Mesothelial cell of epicardium (in vitro differentiated cells): ENCODE data around the gene TBX15. TPM values are rescaled to one million over a fixed set of nuclear protein-coding genes. Genes with fewer than 3 reads are reported as not detected.

Experiments
- DNase-seq, 2 experiments: peaks; one replicate each; pipeline ENCODE4 v3.0.0; 2021; ENCODE audit warnings: low spot score in 2 of 2; ENCODE audit not compliant: unreplicated experiment in 2 of 2
- H3K27ac Mint-ChIP-seq: 2 replicates; pipeline ENCODE4 v1.8.0; 2021; ENCODE audit warnings: mixed read lengths
- H3K27me3 Mint-ChIP-seq: 2 replicates; pipeline ENCODE4 v1.8.0; 2021; ENCODE audit warnings: low read depth, mixed read lengths
- H3K36me3 Mint-ChIP-seq: 2 replicates; pipeline ENCODE4 v1.8.0; 2021; ENCODE audit warnings: mixed read lengths
- H3K4me1 Mint-ChIP-seq: 2 replicates; pipeline ENCODE4 v1.8.0; 2021; ENCODE audit warnings: mixed read lengths
- H3K4me3 Mint-ChIP-seq: 2 replicates; pipeline ENCODE4 v1.8.0; 2021; ENCODE audit warnings: mild to moderate bottlenecking, moderate library complexity, mixed read lengths
- H3K9me3 Mint-ChIP-seq: 2 replicates; pipeline ENCODE4 v1.8.0; 2021; ENCODE audit warnings: mixed read lengths
- total RNA-seq: library from RNA; stranded (reverse); gene quantifications from 3 replicates; pipeline ENCODE4 v1.2.1, GENCODE V29; 2021
- TF ChIP-seq, protein P1 (sequence below): fragments of 200-600 bp; sonication (generic); IDR thresholded peaks from one replicate; pipeline ENCODE4 v1.5.0; 2021; ENCODE audit warnings: antibody characterized with exemption; ENCODE audit not compliant: unreplicated experiment

Gene TBX15
- total RNA-seq, 1 donor from 2014 or later, result not detected

DNA sequence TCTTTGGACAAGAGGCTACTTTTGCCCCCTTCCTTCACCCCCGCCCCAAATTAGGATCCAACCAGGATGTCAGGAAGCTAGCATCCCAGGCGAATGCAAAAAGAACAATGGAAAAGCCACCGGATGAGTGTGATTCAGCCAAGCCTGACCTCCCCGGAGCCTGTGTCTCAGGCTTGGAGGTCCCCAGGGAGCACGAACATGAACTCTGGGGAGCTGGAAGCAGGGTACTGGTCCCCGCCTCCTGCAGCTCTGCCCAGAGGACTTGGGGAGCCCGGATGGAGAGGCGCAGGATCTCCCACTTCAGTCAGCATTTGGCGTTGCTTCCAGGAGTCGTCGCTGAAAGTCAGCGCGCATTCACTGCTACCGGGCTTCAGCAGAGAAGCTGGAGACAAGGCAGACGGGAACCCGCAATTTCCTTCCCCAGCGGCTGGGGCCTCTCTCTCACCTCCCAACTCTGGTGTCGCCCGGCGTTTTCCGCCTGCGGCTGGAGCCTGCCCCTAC lies 1.8 kb upstream of the TBX15 start:
- no peak for DNase-seq
- Mint-ChIP-seq H3K4me1 (peaks cover 32% of the 10 kb centered on the region), H3K27me3 (peaks cover 100% of the 10 kb centered on the region), H3K27ac (no peak overlapping the region), H3K9me3 (no peaks in the 10 kb centered on the region), H3K4me3 (peak overlapping the region; percentile 12), H3K36me3 (peaks cover 2% of the 10 kb centered on the region)
- TF ChIP-seq, protein P1, sequence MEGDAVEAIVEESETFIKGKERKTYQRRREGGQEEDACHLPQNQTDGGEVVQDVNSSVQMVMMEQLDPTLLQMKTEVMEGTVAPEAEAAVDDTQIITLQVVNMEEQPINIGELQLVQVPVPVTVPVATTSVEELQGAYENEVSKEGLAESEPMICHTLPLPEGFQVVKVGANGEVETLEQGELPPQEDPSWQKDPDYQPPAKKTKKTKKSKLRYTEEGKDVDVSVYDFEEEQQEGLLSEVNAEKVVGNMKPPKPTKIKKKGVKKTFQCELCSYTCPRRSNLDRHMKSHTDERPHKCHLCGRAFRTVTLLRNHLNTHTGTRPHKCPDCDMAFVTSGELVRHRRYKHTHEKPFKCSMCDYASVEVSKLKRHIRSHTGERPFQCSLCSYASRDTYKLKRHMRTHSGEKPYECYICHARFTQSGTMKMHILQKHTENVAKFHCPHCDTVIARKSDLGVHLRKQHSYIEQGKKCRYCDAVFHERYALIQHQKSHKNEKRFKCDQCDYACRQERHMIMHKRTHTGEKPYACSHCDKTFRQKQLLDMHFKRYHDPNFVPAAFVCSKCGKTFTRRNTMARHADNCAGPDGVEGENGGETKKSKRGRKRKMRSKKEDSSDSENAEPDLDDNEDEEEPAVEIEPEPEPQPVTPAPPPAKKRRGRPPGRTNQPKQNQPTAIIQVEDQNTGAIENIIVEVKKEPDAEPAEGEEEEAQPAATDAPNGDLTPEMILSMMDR, result no peak

DNA sequence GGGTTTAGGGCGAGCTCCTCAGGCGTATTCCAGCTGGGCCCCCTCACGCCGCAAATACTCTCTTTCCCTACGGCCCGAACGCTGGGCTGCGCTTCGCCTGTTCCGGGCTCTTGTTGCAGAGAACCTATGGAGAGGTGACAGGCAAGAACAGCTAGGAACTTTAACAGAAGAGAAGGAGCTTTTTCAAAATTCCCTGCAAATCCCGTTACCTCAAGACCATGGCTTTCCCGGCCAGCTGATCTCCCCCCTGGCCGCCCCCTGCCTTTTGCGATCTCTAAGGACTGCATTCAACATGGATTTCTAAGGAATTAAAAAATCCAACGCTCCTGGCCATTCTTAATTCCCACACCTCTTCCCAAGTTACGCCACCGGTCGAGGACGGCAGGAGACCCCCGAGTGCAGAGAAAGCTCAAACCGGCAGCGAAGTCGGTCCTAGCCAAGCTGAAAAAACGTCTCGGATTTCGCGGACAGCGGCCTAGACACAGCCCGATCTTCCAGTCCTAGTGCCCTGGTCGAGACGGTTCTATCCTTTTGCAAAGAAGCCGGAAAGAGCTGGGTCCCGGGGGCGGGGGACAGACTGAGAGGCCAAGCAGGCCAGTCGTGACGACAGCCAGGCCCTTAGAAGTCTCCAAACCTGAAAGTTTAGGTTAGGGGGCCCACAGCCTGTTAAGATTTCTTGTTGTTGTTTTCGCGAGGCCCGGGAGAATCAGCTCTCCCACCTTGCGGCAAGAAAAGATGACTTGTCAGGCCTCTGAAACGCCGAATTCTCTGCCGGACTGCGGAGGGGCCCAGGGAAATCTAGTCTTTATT lies 1.1 kb upstream of the TBX15 start:
- Mint-ChIP-seq H3K27ac (no peak overlapping the region), H3K4me1 (peaks cover 38% of the 10 kb centered on the region)
- no peak for DNase-seq

DNA sequence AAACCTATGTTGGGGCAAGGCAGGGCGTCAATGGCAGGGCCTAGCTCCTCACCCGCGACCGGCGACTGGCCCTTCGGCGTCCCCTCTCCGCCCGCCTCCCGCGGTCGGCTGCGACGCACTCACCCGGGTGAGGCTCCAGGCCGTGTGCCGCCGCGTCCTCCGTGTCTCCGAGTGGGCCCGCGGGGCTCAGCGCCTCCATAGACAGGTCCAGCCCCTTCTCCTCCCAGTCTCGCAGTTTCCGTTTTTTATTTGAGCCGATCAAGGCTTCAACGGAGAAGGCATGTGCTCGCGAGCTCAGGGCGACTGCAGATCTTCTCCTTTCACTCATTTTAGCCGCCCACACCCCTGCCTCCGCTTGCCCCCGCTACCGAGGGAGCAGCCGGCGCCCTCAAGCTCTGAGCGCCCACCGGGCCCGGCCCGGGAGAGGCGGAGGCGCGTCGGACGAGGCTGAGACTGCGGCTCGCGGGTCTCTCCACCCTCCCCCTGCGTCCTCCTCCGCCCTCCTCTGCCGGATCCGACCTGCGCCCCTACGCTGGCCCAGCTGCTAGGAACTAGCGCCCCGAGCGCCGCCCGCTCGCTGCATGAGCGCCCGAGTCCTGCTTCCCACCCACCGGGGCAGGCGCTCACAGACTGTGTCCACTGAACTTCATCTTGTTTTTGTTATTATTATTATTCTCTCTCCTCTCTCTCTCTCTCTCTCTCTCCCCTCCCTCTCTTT lies 516 bp downstream of the TBX15 start:
- Mint-ChIP-seq H3K9me3 (no peaks in the 10 kb centered on the region), H3K36me3 (peaks cover 2% of the 10 kb centered on the region), H3K27ac (no peak overlapping the region), H3K4me3 (peak overlapping the region; percentile 52), H3K4me1 (peaks cover 41% of the 10 kb centered on the region), H3K27me3 (peaks cover 100% of the 10 kb centered on the region)
- DNase-seq, result no peak
- TF ChIP-seq, protein P1, result no peak

More for the DNA sequence above, 1.1 kb upstream of the TBX15 start:
- peaks cover 2% of the 10 kb centered on the region for H3K36me3 Mint-ChIP-seq
- peaks cover 100% of the 10 kb centered on the region for H3K27me3 Mint-ChIP-seq
- H3K4me3 Mint-ChIP-seq, result peak overlapping the region; percentile 8
- no peaks in the 10 kb centered on the region for H3K9me3 Mint-ChIP-seq
- TF ChIP-seq, protein P1, result no peak

DNA sequence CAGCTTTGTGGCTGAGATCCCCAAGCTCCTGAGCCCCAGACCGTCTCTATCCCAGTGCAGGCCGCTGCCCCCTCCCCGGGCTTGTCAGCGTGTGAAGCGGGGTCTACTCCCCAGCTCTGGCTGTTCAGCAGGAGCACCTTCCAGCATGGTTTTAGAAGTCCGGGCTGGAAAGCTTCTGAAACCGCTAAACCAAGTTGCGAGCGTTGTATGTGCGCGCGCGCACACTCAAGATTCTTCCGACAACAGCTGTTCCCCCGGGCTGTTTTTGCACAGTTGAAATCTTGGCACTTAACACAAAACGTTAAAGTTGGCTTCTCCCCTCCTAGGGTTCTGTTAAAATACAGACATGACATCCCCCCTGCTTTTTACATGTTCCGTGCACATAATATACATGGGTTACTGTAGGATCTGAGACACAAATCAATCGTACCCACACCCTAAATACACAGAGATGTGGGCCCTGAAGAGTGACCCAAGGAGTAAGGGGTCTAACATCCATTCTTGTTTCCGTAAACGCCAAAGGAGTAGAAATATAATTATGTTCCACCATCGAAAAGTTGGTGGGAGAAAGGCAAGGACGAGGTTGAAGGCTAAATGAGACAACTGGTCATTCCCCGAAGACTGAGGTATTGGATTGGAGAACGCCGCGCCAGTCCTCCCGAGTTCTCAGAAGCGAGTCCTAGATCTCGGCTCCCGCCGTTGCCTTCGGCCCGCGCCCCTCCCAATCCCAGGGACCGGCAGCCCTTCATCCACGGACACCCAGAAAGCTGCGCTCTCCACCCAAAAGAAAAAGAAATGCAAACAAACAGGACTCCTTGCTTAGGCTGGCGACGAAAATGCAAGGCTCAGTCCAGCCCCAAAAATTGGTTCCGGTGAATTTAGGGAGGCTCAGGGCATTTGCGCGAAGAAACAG lies 1.3 kb downstream of the TBX15 start:
- Mint-ChIP-seq H3K9me3 (no peaks in the 10 kb centered on the region), H3K4me3 (peak overlapping the region; percentile 52), H3K27ac (no peak overlapping the region), H3K4me1 (peaks cover 41% of the 10 kb centered on the region), H3K36me3 (no peaks in the 10 kb centered on the region), H3K27me3 (peaks cover 100% of the 10 kb centered on the region)
- TF ChIP-seq, protein P1, result no peak
- DNase-seq, result no peak
